RWPE2 (cell line): ENCODE data around the gene IL1RAPL2.
A peak's percentile ranks its signal among the peaks of the same experiment; 100 is the strongest.
"Not testable (repeated sequence)": the region's sequence is repeated elsewhere in the genome, so short reads cannot be mapped to it uniquely, and the experiment has no call there.

ENCODE experiments used
- ATAC-seq: fragments of 200-7000 bp; cut with Tn5 transposase; 3 replicates; pipeline ENCODE4 v1.9.1; 2021; ENCODE audit warnings: low read depth
- DNase-seq: peaks from one replicate; pipeline ENCODE4 v3.0.0-alpha.2; 2020; ENCODE audit warnings: low spot score
- H3K27ac ChIP-seq: fragments of 450-650 bp; 2 replicates; pipeline ENCODE4 v1.5.1; 2017; ENCODE audit warnings: mild to moderate bottlenecking; ENCODE audit not compliant: poor library complexity, severe bottlenecking
- H3K27me3 ChIP-seq: fragments of 250-450 bp; sonication (Bioruptor Pico); 2 replicates; pipeline ENCODE4 v1.5.1; 2021; ENCODE audit warnings: mild to moderate bottlenecking, moderate library complexity; ENCODE audit not compliant: insufficient read depth, poor library complexity, severe bottlenecking
- H3K36me3 ChIP-seq: fragments of 250-450 bp; sonication (Bioruptor Pico); 2 replicates; pipeline ENCODE4 v1.5.1; 2020; ENCODE audit warnings: low read depth, mild to moderate bottlenecking, moderate library complexity
- H3K4me1 ChIP-seq: fragments of 250-450 bp; sonication (Bioruptor Pico); 2 replicates; pipeline ENCODE4 v1.5.1; 2021; ENCODE audit warnings: mild to moderate bottlenecking, moderate library complexity; ENCODE audit not compliant: insufficient read depth, poor library complexity, severe bottlenecking
- H3K4me3 ChIP-seq: fragments of 250-450 bp; sonication (Bioruptor Pico); 2 replicates; pipeline ENCODE4 v1.5.1; 2021; ENCODE audit warnings: mild to moderate bottlenecking, moderate library complexity; ENCODE audit not compliant: severe bottlenecking
- H3K9me3 ChIP-seq: fragments of 250-450 bp; sonication (Bioruptor Pico); 2 replicates; pipeline ENCODE4 v1.5.1; 2021; ENCODE audit warnings: mild to moderate bottlenecking, moderate library complexity; ENCODE audit not compliant: severe bottlenecking
- CTCF ChIP-seq: fragments of 450-650 bp; IDR thresholded peaks from one replicate; pipeline ENCODE4 v1.5.1; 2017; ENCODE audit warnings: mild to moderate bottlenecking, moderate library complexity; ENCODE audit not compliant: poor library complexity, severe bottlenecking

The IL1RAPL2 gene

GRCh38 chrX:104565791-104566680 lies at the start of gene IL1RAPL2:
Gene IL1RAPL2, plus strand, starts transcription at chrX:104566199.
- peak within 1 kb of the TSS; percentile 13 for H3K4me3 ChIP-seq
- H3K4me1 ChIP-seq: no peaks in the 10 kb centered on the region
- TF ChIP-seq CTCF: peak; percentile 68
- no peaks in the 10 kb centered on the region for H3K9me3 ChIP-seq
- H3K36me3 ChIP-seq: no peaks in the 10 kb centered on the region
- ATAC-seq (peak; percentile 78), DNase-seq (no peak)
- peaks cover 40% of the 10 kb centered on the region for H3K27me3 ChIP-seq
- no peak within 1 kb of the TSS for H3K27ac ChIP-seq

GRCh38 chrX:104522386-104522785 lies 43.6 kb upstream of the IL1RAPL2 start:
- ATAC-seq: no peak
- H3K27me3 ChIP-seq: no peaks in the 10 kb centered on the region
- TF ChIP-seq CTCF: no peak

GRCh38 chrX:104523858-104524257 lies 42.1 kb upstream of the IL1RAPL2 start:
- no peak for TF ChIP-seq CTCF
- ATAC-seq (no peak), DNase-seq (no peak)
- Histone ChIP-seq H3K4me3 (no peak overlapping the region), H3K27ac (no peak overlapping the region), H3K9me3 (no peaks in the 10 kb centered on the region), H3K36me3 (no peaks in the 10 kb centered on the region), H3K4me1 (no peaks in the 10 kb centered on the region), H3K27me3 (no peaks in the 10 kb centered on the region)

More at GRCh38 chrX:104522386-104522785, 43.6 kb upstream of the IL1RAPL2 start:
- Histone ChIP-seq H3K27ac (no peak overlapping the region), H3K36me3 (no peaks in the 10 kb centered on the region), H3K4me3 (no peak overlapping the region), H3K4me1 (no peaks in the 10 kb centered on the region), H3K9me3 (no peaks in the 10 kb centered on the region)
- no peak for DNase-seq

GRCh38 chrX:104539081-104539480 lies 26.9 kb upstream of the IL1RAPL2 start:
- DNase-seq (no peak), ATAC-seq (no peak)
- no peaks in the 10 kb centered on the region for H3K9me3 ChIP-seq
- no peak overlapping the region for H3K4me3 ChIP-seq
- TF ChIP-seq CTCF: no peak
- H3K36me3 ChIP-seq: no peaks in the 10 kb centered on the region
- H3K27me3 ChIP-seq: no peaks in the 10 kb centered on the region
- no peak overlapping the region for H3K27ac ChIP-seq
- H3K4me1 ChIP-seq: no peaks in the 10 kb centered on the region

GRCh38 chrX:104542447-104542846 lies 23.6 kb upstream of the IL1RAPL2 start:
- not testable (repeated sequence) for H3K4me3 ChIP-seq, H3K27me3 ChIP-seq, H3K27ac ChIP-seq, DNase-seq, ATAC-seq, H3K36me3 ChIP-seq, H3K4me1 ChIP-seq, H3K9me3 ChIP-seq
